ENCODE data around the gene PFKP.

PFKP gene

DNA sequence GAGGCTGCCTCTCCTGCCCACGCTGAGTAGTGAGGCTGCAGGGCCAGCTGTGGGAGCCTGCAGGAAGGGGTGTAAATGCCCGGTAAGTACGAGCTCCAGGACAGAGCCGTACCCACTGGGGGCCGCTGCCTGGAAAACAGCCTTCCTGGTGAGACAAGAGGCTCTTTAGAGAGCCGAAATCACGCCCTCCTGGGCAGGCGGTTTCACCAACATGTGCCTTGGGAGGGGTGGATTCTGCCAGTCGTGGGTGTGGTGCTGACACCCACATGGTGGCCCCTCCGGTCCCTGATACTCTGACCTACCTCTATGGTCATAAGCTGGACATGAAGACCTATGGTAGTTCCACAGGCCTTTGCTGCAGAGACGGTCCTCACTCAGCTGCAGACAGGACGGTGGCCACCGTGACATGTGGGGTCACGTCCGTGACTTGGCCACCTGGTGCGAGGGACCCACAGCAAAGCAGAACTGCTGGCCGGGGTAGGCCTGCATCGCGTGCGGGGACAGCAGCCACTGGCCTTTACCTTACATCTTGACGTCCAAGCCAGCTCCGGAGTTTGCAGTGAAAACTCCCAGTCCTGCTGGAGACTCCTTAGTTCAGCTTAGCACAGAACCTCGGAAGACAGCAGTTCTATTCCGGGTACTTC is 58.3 kb downstream of the PFKP start:
- Histone ChIP-seq H3K27ac (ENCODE audit: low read length) (no peak overlapping the region), H3K36me3 (ENCODE audit: control insufficient read depth, insufficient read depth, low read length) (peaks cover 52% of the 10 kb centered on the region), H3K27me3 (ENCODE audit: control insufficient read depth, insufficient read depth, low read length) (no peaks in the 10 kb centered on the region), H3K4me1 (ENCODE audit: control insufficient read depth, insufficient read depth, low read length) (no peaks in the 10 kb centered on the region), H3K9me3 (ENCODE audit: control insufficient read depth, insufficient read depth, low read length) (no peaks in the 10 kb centered on the region), H3K4me3 (ENCODE audit: low read length) (no peak overlapping the region)
- DNase-seq (ENCODE audit: low read depth, low spot score): no peak
- WGBS (ENCODE audit: insufficient coverage, insufficient read length): no CpG with 5 or more reads among the region's 24 CpGs

DNA sequence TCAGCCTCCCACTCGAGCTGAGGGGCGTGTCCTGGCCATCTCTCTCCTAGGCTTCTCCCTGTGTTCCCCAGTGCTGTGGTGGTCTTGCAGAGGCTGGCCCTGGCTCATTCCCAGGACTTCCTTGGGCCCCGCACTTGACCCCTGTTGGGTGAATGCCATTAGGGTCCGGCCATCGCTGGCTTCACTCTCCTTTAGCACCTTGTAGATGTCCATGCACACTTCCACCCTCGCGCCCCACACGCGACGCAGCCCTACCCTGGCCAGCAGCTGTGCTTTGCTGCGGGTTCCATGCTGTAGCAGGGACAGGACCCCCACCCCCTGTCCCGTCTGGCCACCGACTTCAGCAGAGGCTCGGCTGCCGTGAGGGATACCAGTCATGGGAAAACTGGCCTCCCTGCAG is 58.9 kb downstream of the PFKP start:
- Histone ChIP-seq H3K4me1 (ENCODE audit: control insufficient read depth, insufficient read depth, low read length) (no peaks in the 10 kb centered on the region), H3K27ac (ENCODE audit: low read length) (no peak overlapping the region), H3K9me3 (ENCODE audit: control insufficient read depth, insufficient read depth, low read length) (no peaks in the 10 kb centered on the region), H3K4me3 (ENCODE audit: low read length) (no peak overlapping the region), H3K27me3 (ENCODE audit: control insufficient read depth, insufficient read depth, low read length) (no peaks in the 10 kb centered on the region), H3K36me3 (ENCODE audit: control insufficient read depth, insufficient read depth, low read length) (peaks cover 52% of the 10 kb centered on the region)
- no peak for DNase-seq (ENCODE audit: low read depth, low spot score)
- WGBS (ENCODE audit: insufficient coverage, insufficient read length): no CpG with 5 or more reads among the region's 15 CpGs

DNA sequence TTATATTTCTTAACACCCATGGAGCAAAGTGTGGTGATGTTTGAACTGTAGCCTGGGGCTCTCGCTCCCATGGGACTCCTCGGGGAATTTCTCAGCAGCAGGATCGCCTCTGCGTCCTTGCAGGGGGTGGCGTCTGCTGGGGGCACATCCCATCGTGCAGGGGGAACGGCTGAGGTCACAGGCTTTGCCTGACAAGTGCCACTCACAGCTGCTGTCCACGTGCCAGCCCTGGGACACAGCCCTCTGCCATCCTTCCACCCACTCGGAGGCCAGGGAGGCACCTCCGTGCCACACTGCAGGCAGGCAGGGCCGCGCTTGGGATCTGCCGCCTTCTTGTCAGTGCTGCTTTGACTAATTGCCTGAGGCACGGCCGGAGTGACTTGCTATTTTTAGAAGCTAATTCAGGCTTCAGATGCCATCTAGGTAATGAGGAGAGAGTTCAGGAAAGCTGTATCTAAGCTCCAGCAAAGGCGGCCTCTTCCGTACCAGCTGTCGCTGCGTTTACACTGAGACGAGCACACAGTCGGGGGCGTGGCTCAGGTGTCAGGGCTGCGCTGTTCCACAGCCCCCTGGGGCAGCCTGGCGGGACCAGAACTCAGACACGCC is 59.5 kb downstream of the PFKP start:
- H3K4me1 ChIP-seq (ENCODE audit: control insufficient read depth, insufficient read depth, low read length): no peaks in the 10 kb centered on the region
- H3K36me3 ChIP-seq (ENCODE audit: control insufficient read depth, insufficient read depth, low read length): peaks cover 55% of the 10 kb centered on the region
- no peaks in the 10 kb centered on the region for H3K9me3 ChIP-seq (ENCODE audit: control insufficient read depth, insufficient read depth, low read length)
- no peaks in the 10 kb centered on the region for H3K27me3 ChIP-seq (ENCODE audit: control insufficient read depth, insufficient read depth, low read length)
- WGBS (ENCODE audit: insufficient coverage, insufficient read length): no CpG with 5 or more reads among the region's 25 CpGs
- DNase-seq (ENCODE audit: low read depth, low spot score): no peak
- H3K27ac ChIP-seq (ENCODE audit: low read length): no peak overlapping the region
- no peak overlapping the region for H3K4me3 ChIP-seq (ENCODE audit: low read length)

DNA sequence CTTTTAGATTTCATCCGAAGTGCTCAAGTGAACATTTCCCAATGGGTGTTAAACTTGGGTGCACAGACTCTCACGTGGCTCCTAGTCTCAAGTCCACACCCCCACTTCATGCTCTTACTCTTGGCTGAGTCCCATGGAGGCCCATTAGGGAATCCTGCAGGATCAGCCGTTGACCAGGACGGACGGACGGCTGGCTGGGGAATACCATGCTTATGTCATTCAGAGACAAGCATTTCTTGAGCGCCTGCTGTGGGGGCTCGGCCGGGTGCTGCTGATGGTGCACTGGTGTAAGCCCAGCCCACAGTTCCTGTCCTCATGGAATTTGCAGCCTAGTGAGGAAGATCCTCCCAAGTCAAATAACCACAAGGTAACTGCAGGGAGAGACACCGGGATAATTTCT is 60.6 kb downstream of the PFKP start:
- Histone ChIP-seq H3K27ac (ENCODE audit: low read length) (no peak overlapping the region), H3K36me3 (ENCODE audit: control insufficient read depth, insufficient read depth, low read length) (peaks cover 54% of the 10 kb centered on the region), H3K27me3 (ENCODE audit: control insufficient read depth, insufficient read depth, low read length) (no peaks in the 10 kb centered on the region), H3K4me3 (ENCODE audit: low read length) (no peak overlapping the region), H3K4me1 (ENCODE audit: control insufficient read depth, insufficient read depth, low read length) (no peaks in the 10 kb centered on the region), H3K9me3 (ENCODE audit: control insufficient read depth, insufficient read depth, low read length) (no peaks in the 10 kb centered on the region)
- no CpG with 5 or more reads among the region's 10 CpGs for WGBS (ENCODE audit: insufficient coverage, insufficient read length)
- no peak for DNase-seq (ENCODE audit: low read depth, low spot score)

DNA sequence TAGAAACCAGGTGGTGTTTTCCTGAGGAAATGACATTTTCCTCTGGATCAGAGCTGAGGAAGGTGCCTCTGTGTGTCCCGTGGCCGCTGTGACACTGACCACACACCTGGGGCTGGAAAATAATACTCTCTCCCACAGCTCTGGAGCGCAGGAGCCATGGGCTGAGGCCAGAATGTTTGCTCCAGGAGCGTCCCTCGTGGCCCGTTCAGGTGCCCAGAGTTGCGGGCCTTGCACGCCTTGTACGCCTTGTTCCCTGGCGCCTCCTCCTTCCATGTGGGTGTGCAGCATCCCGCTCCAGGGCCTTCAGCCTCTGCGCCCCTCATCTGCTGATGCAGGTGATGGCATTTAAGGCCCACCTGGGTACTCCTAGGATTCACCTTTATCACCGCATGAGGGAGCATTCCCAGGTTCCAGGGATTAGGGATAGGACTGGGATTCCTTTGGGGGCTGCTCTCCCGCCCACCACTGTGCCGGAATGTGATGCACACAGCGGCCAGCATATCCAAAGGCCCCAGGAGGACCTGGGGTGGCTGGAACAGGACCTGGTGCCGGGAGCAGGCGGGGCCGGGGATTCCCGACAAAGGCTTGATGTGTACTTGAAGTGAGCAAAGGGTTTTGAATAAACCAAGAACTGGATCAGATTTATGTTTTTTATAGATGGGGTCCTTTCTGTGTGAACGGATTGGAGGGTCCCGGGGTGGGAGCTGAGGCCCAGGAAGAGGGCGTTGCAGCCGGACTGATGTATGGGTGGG is 61.2 kb downstream of the PFKP start:
- H3K27ac ChIP-seq (ENCODE audit: low read length): no peak overlapping the region
- no peaks in the 10 kb centered on the region for H3K27me3 ChIP-seq (ENCODE audit: control insufficient read depth, insufficient read depth, low read length)
- no CpG with 5 or more reads among the region's 24 CpGs for WGBS (ENCODE audit: insufficient coverage, insufficient read length)
- DNase-seq (ENCODE audit: low read depth, low spot score): no peak
- no peaks in the 10 kb centered on the region for H3K4me1 ChIP-seq (ENCODE audit: control insufficient read depth, insufficient read depth, low read length)
- H3K36me3 ChIP-seq (ENCODE audit: control insufficient read depth, insufficient read depth, low read length): peaks cover 51% of the 10 kb centered on the region
- no peak overlapping the region for H3K4me3 ChIP-seq (ENCODE audit: low read length)
- no peaks in the 10 kb centered on the region for H3K9me3 ChIP-seq (ENCODE audit: control insufficient read depth, insufficient read depth, low read length)

DNA sequence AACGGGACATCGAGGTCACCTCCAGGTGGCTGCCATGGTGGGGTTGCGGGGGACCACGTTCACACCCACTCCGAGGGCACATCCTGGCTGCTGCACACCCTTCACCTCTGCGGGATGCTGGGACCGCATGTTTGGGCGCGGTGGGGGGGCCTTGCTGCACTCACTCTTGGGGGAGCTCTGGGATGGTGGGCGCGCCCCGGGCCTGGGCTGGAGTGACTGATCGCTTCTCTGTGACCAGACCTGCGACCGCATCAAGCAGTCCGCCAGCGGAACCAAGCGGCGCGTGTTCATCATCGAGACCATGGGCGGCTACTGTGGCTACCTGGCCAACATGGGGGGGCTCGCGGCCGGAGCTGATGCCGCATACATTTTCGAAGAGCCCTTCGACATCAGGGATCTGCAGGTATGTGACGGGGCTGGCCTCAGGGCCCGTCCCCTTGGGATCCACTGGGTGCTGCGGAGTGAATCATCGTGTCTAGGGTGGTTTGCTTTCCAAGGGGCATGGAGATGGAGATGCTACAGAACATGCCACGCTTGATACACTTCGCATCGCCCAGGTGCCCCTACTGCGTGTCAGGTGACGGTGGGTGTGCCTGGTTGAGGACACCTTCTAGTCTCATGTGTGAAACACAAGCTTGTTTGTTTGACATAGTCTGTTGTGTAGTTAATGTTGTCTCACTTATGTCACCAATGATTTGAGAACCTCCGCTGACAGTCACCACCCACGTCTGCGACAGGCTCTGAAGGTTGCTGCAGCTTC is 62.4 kb downstream of the PFKP start:
- Histone ChIP-seq H3K9me3 (ENCODE audit: control insufficient read depth, insufficient read depth, low read length) (no peaks in the 10 kb centered on the region), H3K36me3 (ENCODE audit: control insufficient read depth, insufficient read depth, low read length) (peaks cover 41% of the 10 kb centered on the region), H3K27ac (ENCODE audit: low read length) (no peak overlapping the region), H3K4me1 (ENCODE audit: control insufficient read depth, insufficient read depth, low read length) (no peaks in the 10 kb centered on the region), H3K27me3 (ENCODE audit: control insufficient read depth, insufficient read depth, low read length) (no peaks in the 10 kb centered on the region), H3K4me3 (ENCODE audit: low read length) (no peak overlapping the region)
- DNase-seq (ENCODE audit: low read depth, low spot score): no peak
- WGBS (ENCODE audit: insufficient coverage, insufficient read length): no CpG with 5 or more reads among the region's 40 CpGs

DNA sequence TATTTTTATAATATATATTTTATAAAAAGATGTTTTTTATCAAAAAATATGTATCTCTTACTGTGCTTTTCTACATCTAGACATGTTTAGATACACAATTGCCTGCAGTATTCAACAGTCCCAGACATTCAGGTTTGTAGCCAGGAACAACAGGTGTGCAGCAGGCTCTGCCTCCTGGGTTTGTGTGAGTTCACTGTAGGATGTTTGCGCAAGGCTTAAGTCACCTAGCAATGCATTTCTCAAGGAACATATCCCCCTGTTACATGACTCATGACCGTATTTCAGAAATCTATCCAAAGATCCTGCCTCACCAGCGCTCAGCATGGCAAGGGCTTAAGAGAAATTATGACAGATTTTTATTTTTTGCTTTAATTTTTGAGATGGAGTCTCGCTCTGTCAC is 63.8 kb downstream of the PFKP start:
- Histone ChIP-seq H3K9me3 (ENCODE audit: control insufficient read depth, insufficient read depth, low read length) (no peaks in the 10 kb centered on the region), H3K4me3 (ENCODE audit: low read length) (no peak overlapping the region), H3K27ac (ENCODE audit: low read length) (no peak overlapping the region), H3K27me3 (ENCODE audit: control insufficient read depth, insufficient read depth, low read length) (no peaks in the 10 kb centered on the region), H3K4me1 (ENCODE audit: control insufficient read depth, insufficient read depth, low read length) (no peaks in the 10 kb centered on the region), H3K36me3 (ENCODE audit: control insufficient read depth, insufficient read depth, low read length) (peaks cover 42% of the 10 kb centered on the region)
- no CpG with 5 or more reads among the region's 4 CpGs for WGBS (ENCODE audit: insufficient coverage, insufficient read length)
- DNase-seq (ENCODE audit: low read depth, low spot score): no peak

DNA sequence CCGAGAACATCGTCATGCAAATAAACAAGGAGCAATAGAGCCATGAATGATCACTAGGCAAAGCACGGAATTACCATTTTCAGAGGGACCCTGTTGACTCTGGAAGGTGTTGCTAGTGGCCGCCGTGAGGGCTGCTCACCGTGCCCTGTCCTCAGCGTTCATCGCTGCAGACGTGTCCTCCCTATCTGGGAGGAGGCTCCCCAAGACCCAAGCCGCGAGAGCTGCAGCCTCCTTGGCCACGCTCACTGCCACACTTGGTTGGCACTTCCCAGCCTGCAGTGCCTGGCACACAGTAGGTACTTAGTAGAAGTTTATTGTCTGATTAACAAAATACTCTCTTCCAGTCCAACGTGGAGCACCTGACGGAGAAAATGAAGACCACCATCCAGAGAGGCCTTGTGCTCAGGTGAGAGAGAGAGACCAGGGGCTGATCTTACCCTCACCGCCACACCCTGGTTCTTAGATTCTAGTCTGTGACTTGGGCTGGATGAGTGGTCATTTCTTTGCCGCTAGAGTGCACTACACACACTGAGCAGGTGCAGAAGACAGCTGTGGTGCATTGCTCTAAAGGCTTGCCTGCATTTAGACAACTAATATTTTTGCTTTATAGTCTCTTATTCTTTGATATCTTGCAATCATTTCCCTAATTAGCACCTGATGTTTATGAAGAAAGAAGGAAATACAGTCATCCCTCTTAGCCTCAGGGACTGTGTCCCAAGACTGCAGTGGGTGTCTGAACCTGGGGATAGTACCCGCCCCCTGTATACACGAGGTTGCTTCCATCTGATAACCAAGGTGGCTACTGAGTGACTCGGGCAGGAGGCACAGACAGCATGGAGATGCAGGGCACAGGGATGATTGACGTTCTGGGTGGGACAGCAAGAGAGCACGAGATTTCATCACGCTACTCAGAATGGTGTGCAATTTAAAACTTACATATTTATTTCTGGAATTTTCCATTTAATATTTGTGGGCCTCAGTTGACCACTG is 65.0 kb downstream of the PFKP start:
- WGBS (ENCODE audit: insufficient coverage, insufficient read length): no CpG with 5 or more reads among the region's 22 CpGs
- Histone ChIP-seq H3K4me3 (ENCODE audit: low read length) (no peak overlapping the region), H3K4me1 (ENCODE audit: control insufficient read depth, insufficient read depth, low read length) (no peaks in the 10 kb centered on the region), H3K27me3 (ENCODE audit: control insufficient read depth, insufficient read depth, low read length) (no peaks in the 10 kb centered on the region), H3K9me3 (ENCODE audit: control insufficient read depth, insufficient read depth, low read length) (no peaks in the 10 kb centered on the region), H3K27ac (ENCODE audit: low read length) (no peak overlapping the region), H3K36me3 (ENCODE audit: control insufficient read depth, insufficient read depth, low read length) (peaks cover 50% of the 10 kb centered on the region)
- no peak for DNase-seq (ENCODE audit: low read depth, low spot score)

DNA sequence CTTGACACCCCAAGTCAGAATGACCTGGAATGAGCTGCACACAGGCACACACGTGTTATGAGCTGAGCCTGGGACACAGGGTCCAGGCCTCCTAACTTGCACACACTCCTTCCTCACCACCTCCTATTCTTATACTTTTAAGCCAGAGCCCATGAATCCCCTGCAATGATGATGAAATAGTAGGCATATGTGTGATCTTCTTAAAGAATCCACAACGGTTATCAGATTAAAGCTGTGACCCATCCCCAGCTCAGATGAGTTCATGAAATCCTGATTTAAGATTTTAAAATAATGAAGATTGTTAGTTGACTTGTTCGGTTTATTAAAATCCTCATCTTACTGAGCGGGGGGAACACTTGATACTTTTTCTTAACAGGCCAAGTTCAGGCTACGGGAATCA is 66.6 kb downstream of the PFKP start:
- DNase-seq (ENCODE audit: low read depth, low spot score): no peak
- no peak overlapping the region for H3K27ac ChIP-seq (ENCODE audit: low read length)
- H3K4me3 ChIP-seq (ENCODE audit: low read length): no peak overlapping the region
- no peaks in the 10 kb centered on the region for H3K4me1 ChIP-seq (ENCODE audit: control insufficient read depth, insufficient read depth, low read length)
- peaks cover 63% of the 10 kb centered on the region for H3K36me3 ChIP-seq (ENCODE audit: control insufficient read depth, insufficient read depth, low read length)
- no peaks in the 10 kb centered on the region for H3K27me3 ChIP-seq (ENCODE audit: control insufficient read depth, insufficient read depth, low read length)
- no CpG with 5 or more reads among the region's 5 CpGs for WGBS (ENCODE audit: insufficient coverage, insufficient read length)
- no peaks in the 10 kb centered on the region for H3K9me3 ChIP-seq (ENCODE audit: control insufficient read depth, insufficient read depth, low read length)
